ENCODE results near the gene CRB2.

GRCh38 chr9:123421186-123421585, 65.2 kb downstream of the CRB2 start:
- TF ChIP-seq POLR2A (IDR thresholded peaks at IDR 0.05; ENCODE audit: low read depth, low read length) (no peak), POLR2AphosphoS5 (IDR thresholded peaks at IDR 0.05; ENCODE audit: insufficient read depth, low read depth, low read length) (no peak), EZH2 (IDR thresholded peaks at IDR 0.05; ENCODE audit: borderline replicate concordance, low read depth, low read length, severe bottlenecking) (no peak)
